GM18526 (cell line): ENCODE data around the gene ADRA2C.

Source experiments
- POLR2A ChIP-seq: IDR thresholded peaks from 3 replicates; pipeline ENCODE4 v1.6.1; 2011; ENCODE audit not compliant: insufficient read length; ENCODE audit errors: extremely low read depth

The ADRA2C gene

GRCh38 chr4:3788366-3788660 is 22.1 kb downstream of the ADRA2C start:
- TF ChIP-seq POLR2A: no peak

GRCh38 chr4:3789587-3789986 is 23.4 kb downstream of the ADRA2C start:
- TF ChIP-seq POLR2A: no peak

GRCh38 chr4:3790006-3790561 is 23.9 kb downstream of the ADRA2C start:
- TF ChIP-seq POLR2A: no peak

- TF ChIP-seq POLR2A: no peak
Measured at GRCh38 chr4:3791256-3791655, 25.1 kb downstream of the ADRA2C start.

GRCh38 chr4:3791910-3792542 is 25.8 kb downstream of the ADRA2C start:
- no peak for TF ChIP-seq POLR2A

- no peak for TF ChIP-seq POLR2A
Measured at GRCh38 chr4:3792813-3793212, 26.6 kb downstream of the ADRA2C start.

GRCh38 chr4:3793545-3793944 is 27.4 kb downstream of the ADRA2C start:
- no peak for TF ChIP-seq POLR2A

- no peak for TF ChIP-seq POLR2A
Measured at GRCh38 chr4:3796960-3797359, 30.8 kb downstream of the ADRA2C start.

GRCh38 chr4:3797831-3798790 is 31.9 kb downstream of the ADRA2C start:
- no peak for TF ChIP-seq POLR2A

- TF ChIP-seq POLR2A: no peak
Measured at GRCh38 chr4:3799496-3799895, 33.3 kb downstream of the ADRA2C start.

- TF ChIP-seq POLR2A: no peak
Measured at GRCh38 chr4:3800351-3800750, 34.2 kb downstream of the ADRA2C start.

GRCh38 chr4:3801521-3801920 is 35.3 kb downstream of the ADRA2C start:
- no peak for TF ChIP-seq POLR2A

- TF ChIP-seq POLR2A: no peak
Measured at GRCh38 chr4:3801931-3802550, 35.9 kb downstream of the ADRA2C start.

- TF ChIP-seq POLR2A: no peak
Measured at GRCh38 chr4:3802571-3803474, 36.6 kb downstream of the ADRA2C start.

GRCh38 chr4:3803475-3803847 is 37.3 kb downstream of the ADRA2C start:
- TF ChIP-seq POLR2A: no peak
